ENCODE data around the gene CBL.

DNA sequence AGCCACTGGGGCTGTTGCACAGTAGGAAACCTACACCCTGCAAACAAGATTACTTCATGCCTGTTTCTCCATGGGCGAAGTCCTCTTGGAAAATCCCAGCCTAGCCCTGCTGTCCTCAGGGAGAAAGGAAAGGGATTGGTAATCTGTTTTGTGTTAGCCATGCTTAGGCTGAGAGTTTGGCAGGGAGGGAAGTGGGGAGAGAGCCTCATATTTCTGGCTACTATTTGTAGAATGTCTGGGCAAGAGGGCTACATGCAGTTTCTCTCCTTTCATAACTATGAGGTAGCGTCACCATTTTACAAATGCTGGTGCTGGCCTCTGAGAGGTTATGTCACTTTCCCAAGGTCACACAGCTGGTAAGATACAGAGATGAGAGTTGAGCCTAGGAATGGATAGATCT is 141.1 kb downstream of the CBL start:
- TF ChIP-seq, protein P1, sequence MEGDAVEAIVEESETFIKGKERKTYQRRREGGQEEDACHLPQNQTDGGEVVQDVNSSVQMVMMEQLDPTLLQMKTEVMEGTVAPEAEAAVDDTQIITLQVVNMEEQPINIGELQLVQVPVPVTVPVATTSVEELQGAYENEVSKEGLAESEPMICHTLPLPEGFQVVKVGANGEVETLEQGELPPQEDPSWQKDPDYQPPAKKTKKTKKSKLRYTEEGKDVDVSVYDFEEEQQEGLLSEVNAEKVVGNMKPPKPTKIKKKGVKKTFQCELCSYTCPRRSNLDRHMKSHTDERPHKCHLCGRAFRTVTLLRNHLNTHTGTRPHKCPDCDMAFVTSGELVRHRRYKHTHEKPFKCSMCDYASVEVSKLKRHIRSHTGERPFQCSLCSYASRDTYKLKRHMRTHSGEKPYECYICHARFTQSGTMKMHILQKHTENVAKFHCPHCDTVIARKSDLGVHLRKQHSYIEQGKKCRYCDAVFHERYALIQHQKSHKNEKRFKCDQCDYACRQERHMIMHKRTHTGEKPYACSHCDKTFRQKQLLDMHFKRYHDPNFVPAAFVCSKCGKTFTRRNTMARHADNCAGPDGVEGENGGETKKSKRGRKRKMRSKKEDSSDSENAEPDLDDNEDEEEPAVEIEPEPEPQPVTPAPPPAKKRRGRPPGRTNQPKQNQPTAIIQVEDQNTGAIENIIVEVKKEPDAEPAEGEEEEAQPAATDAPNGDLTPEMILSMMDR (IDR thresholded peaks at IDR 0.05) = no peak
- no peak for TF ChIP-seq POLR2A (IDR thresholded peaks at IDR 0.05)
